Neural progenitor cell (in vitro differentiated cells): ENCODE measurements around the gene FAM216A. TPM values are rescaled to one million over a fixed set of nuclear protein-coding genes. Genes with fewer than 3 reads are reported as not detected.
"Not testable (repeated sequence)": the region's sequence is repeated elsewhere in the genome, so short reads cannot be mapped to it uniquely, and the experiment has no call there.

Experiments used
- DNase-seq: peaks from one replicate; pipeline ENCODE4 v3.0.0-alpha.2; 2016; ENCODE audit warnings: low spot score
- H2AFZ ChIP-seq: fragments of 200-600 bp; sonication (generic); replicated peaks from 2 replicates; pipeline ENCODE4 v1.6.1; 2016; ENCODE audit warnings: antibody characterized with exemption
- H3F3A ChIP-seq: fragments of 200-600 bp; sonication (generic); 2 replicates; pipeline ENCODE4 v1.6.1; 2016; ENCODE audit warnings: antibody characterized with exemption, low read depth
- H3K27ac ChIP-seq: fragments of 200-600 bp; sonication (generic); 2 replicates; pipeline ENCODE4 v1.5.1; 2016; ENCODE audit warnings: mild to moderate bottlenecking
- H3K27me3 ChIP-seq: fragments of 200-600 bp; sonication (generic); 2 replicates; pipeline ENCODE4 v1.6.1; 2016; ENCODE audit warnings: mild to moderate bottlenecking, moderate library complexity
- H3K36me3 ChIP-seq: fragments of 200-600 bp; sonication (generic); 2 replicates; pipeline ENCODE4 v1.5.1; 2016
- H3K4me1 ChIP-seq: fragments of 200-600 bp; sonication (generic); 2 replicates; pipeline ENCODE4 v1.6.1; 2016; ENCODE audit warnings: mixed run types
- H3K4me2 ChIP-seq: fragments of 200-600 bp; sonication (generic); 2 replicates; pipeline ENCODE4 v1.6.1; 2016
- H3K4me3 ChIP-seq: fragments of 200-600 bp; sonication (generic); 2 replicates; pipeline ENCODE4 v1.5.1; 2016
- H3K79me2 ChIP-seq: fragments of 200-600 bp; sonication (generic); 2 replicates; pipeline ENCODE4 v1.6.1; 2016; ENCODE audit warnings: low read depth
- H3K9ac ChIP-seq: fragments of 200-600 bp; sonication (generic); 2 replicates; pipeline ENCODE4 v1.6.1; 2016
- H3K9me3 ChIP-seq: fragments of 200-600 bp; sonication (generic); 2 replicates; pipeline ENCODE4 v1.5.1; 2016; ENCODE audit warnings: low read depth
- H4K20me1 ChIP-seq: fragments of 200-600 bp; sonication (generic); 2 replicates; pipeline ENCODE4 v1.6.1; 2016; ENCODE audit warnings: low read depth
- H3K27ac Mint-ChIP-seq: 3 replicates; pipeline ENCODE4 v1.8.0; 2021; ENCODE audit warnings: mixed read lengths
- H3K27me3 Mint-ChIP-seq: 2 replicates; pipeline ENCODE4 v1.8.0; 2022; ENCODE audit warnings: low read depth, mild to moderate bottlenecking, inconsistent platforms, moderate library complexity, mixed read lengths; ENCODE audit not compliant: insufficient read depth
- H3K36me3 Mint-ChIP-seq: 3 replicates; pipeline ENCODE4 v1.8.0; 2021; ENCODE audit warnings: mixed read lengths
- H3K4me1 Mint-ChIP-seq: 3 replicates; pipeline ENCODE4 v1.8.0; 2021; ENCODE audit warnings: mixed read lengths
- H3K4me3 Mint-ChIP-seq: 3 replicates; pipeline ENCODE4 v1.8.0; 2021; ENCODE audit warnings: mild to moderate bottlenecking, moderate library complexity, mixed read lengths
- H3K9me3 Mint-ChIP-seq: 3 replicates; pipeline ENCODE4 v1.8.0; 2020; ENCODE audit warnings: mixed read lengths
- CTCF ChIP-seq: fragments of 200-600 bp; sonication (generic); IDR thresholded peaks from 2 replicates; pipeline ENCODE4 v1.5.1; 2017; ENCODE audit warnings: antibody characterized with exemption, mild to moderate bottlenecking
- EZH2 ChIP-seq: fragments of 200-600 bp; sonication (generic); IDR thresholded peaks from 2 replicates; pipeline ENCODE4 v1.6.1; 2017; ENCODE audit warnings: antibody characterized with exemption, mild to moderate bottlenecking, moderate library complexity
- EZH2phosphoT487 ChIP-seq: fragments of 200-600 bp; sonication (generic); IDR thresholded peaks from 2 replicates; pipeline ENCODE4 v1.6.1; 2017; ENCODE audit warnings: antibody characterized with exemption
- total RNA-seq: library from RNA; depleted of rRNA; stranded (reverse); fragments of >200 nt; gene quantifications from 2 replicates; pipeline ENCODE4 v1.2.3, GENCODE V29; 2015; ENCODE audit warnings: low replicate concordance

FAM216A gene
- total RNA-seq = 54.1 and 87.5 TPM in 2 replicates

- H3K27ac ChIP-seq = peak within 1 kb of the TSS; percentile 81
- TF ChIP-seq EZH2 (peak; percentile 41), EZH2phosphoT487 (no peak)
- Mint-ChIP-seq H3K27me3 (peaks cover 9% of the 10 kb centered on the region), H3K4me1 (peaks cover 30% of the 10 kb centered on the region), H3K9me3 (peaks cover 2% of the 10 kb centered on the region), H3K27ac (peak within 1 kb of the TSS; percentile 100), H3K36me3 (peaks cover 17% of the 10 kb centered on the region), H3K4me3 (peak within 1 kb of the TSS; percentile 100)
- H3F3A ChIP-seq = peaks cover 20% of the 10 kb centered on the region
- peaks cover 58% of the 10 kb centered on the region for H3K79me2 ChIP-seq
- H4K20me1 ChIP-seq = peaks cover 17% of the 10 kb centered on the region
- no peaks in the 10 kb centered on the region for H3K27me3 ChIP-seq
- H3K4me2 ChIP-seq = peak within 1 kb of the TSS; percentile 99
- peak within 1 kb of the TSS; percentile 78 for H2AFZ ChIP-seq
- peaks cover 11% of the 10 kb centered on the region for H3K4me1 ChIP-seq
- H3K4me3 ChIP-seq = peak within 1 kb of the TSS; percentile 96
- peak; percentile 99 for DNase-seq
- H3K36me3 ChIP-seq = no peaks in the 10 kb centered on the region
- peak within 1 kb of the TSS; percentile 94 for H3K9ac ChIP-seq
- no peaks in the 10 kb centered on the region for H3K9me3 ChIP-seq
Observed at GRCh38 chr12:110468214-110469048, at the start of gene FAM216A, which contains the start of gene GPN3. Gene FAM216A (plus strand): TSS chr12:110468845. CDS start chr12:110468876, 31 bp downstream. Gene GPN3 (minus strand): TSS chr12:110468257. CDS start chr12:110468203, 54 bp downstream.

GRCh38 chr12:110420644-110421043 is 48.0 kb upstream of the FAM216A start:
- H3K27me3 ChIP-seq, H3K4me2 ChIP-seq, H3K9ac ChIP-seq, DNase-seq, H3K4me1 ChIP-seq, H3K79me2 ChIP-seq, H3K27me3 Mint-ChIP-seq, H3K4me3 ChIP-seq, H3K9me3 Mint-ChIP-seq, H3K36me3 ChIP-seq, H3K27ac Mint-ChIP-seq, H3K27ac ChIP-seq, H2AFZ ChIP-seq, H3F3A ChIP-seq, H3K9me3 ChIP-seq, H3K36me3 Mint-ChIP-seq, H3K4me3 Mint-ChIP-seq, H4K20me1 ChIP-seq: not testable (repeated sequence)
- peaks cover 12% of the 10 kb centered on the region for H3K4me1 Mint-ChIP-seq

- no peak for DNase-seq
- Mint-ChIP-seq H3K27ac (no peak overlapping the region), H3K4me3 (no peak overlapping the region), H3K36me3 (no peaks in the 10 kb centered on the region), H3K9me3 (no peaks in the 10 kb centered on the region), H3K4me1 (peaks cover 12% of the 10 kb centered on the region), H3K27me3 (peaks cover 6% of the 10 kb centered on the region)
- Histone ChIP-seq H3K79me2 (no peaks in the 10 kb centered on the region), H3K27me3 (no peaks in the 10 kb centered on the region), H3K9ac (no peak overlapping the region), H3K4me3 (no peak overlapping the region), H4K20me1 (no peaks in the 10 kb centered on the region), H3F3A (peaks cover 6% of the 10 kb centered on the region), H3K36me3 (no peaks in the 10 kb centered on the region), H3K27ac (no peak overlapping the region), H3K4me1 (peaks cover 6% of the 10 kb centered on the region), H3K4me2 (no peak overlapping the region), H2AFZ (no peak overlapping the region), H3K9me3 (no peaks in the 10 kb centered on the region)
- no peak for TF ChIP-seq EZH2phosphoT487
- no peak for TF ChIP-seq CTCF
- no peak for TF ChIP-seq EZH2
Observed at GRCh38 chr12:110421159-110421661, 47.4 kb upstream of the FAM216A start.

- no peak overlapping the region for H3K4me2 ChIP-seq
- peaks cover 6% of the 10 kb centered on the region for H3K4me1 ChIP-seq
- peaks cover 6% of the 10 kb centered on the region for H3K27me3 Mint-ChIP-seq
- no peak overlapping the region for H3K4me3 ChIP-seq
- peaks cover 6% of the 10 kb centered on the region for H3F3A ChIP-seq
- no peak overlapping the region for H3K27ac Mint-ChIP-seq
- DNase-seq = no peak
- H3K27me3 ChIP-seq = no peaks in the 10 kb centered on the region
- H3K79me2 ChIP-seq = no peaks in the 10 kb centered on the region
- H3K9me3 Mint-ChIP-seq = no peaks in the 10 kb centered on the region
- H3K9me3 ChIP-seq = no peaks in the 10 kb centered on the region
- no peaks in the 10 kb centered on the region for H4K20me1 ChIP-seq
- peaks cover 12% of the 10 kb centered on the region for H3K4me1 Mint-ChIP-seq
- H3K9ac ChIP-seq = no peak overlapping the region
- H2AFZ ChIP-seq = no peak overlapping the region
- H3K36me3 Mint-ChIP-seq = no peaks in the 10 kb centered on the region
- H3K36me3 ChIP-seq = no peaks in the 10 kb centered on the region
- TF ChIP-seq CTCF (no peak), EZH2 (no peak), EZH2phosphoT487 (no peak)
- no peak overlapping the region for H3K27ac ChIP-seq
- no peak overlapping the region for H3K4me3 Mint-ChIP-seq
Observed at GRCh38 chr12:110421701-110422100, 46.9 kb upstream of the FAM216A start.
